Measurements from ENCODE around the gene AMT.
"Not testable (repeated sequence)": the region's sequence is repeated elsewhere in the genome, so short reads cannot be mapped to it uniquely, and the experiment has no call there.

Gene AMT

DNA sequence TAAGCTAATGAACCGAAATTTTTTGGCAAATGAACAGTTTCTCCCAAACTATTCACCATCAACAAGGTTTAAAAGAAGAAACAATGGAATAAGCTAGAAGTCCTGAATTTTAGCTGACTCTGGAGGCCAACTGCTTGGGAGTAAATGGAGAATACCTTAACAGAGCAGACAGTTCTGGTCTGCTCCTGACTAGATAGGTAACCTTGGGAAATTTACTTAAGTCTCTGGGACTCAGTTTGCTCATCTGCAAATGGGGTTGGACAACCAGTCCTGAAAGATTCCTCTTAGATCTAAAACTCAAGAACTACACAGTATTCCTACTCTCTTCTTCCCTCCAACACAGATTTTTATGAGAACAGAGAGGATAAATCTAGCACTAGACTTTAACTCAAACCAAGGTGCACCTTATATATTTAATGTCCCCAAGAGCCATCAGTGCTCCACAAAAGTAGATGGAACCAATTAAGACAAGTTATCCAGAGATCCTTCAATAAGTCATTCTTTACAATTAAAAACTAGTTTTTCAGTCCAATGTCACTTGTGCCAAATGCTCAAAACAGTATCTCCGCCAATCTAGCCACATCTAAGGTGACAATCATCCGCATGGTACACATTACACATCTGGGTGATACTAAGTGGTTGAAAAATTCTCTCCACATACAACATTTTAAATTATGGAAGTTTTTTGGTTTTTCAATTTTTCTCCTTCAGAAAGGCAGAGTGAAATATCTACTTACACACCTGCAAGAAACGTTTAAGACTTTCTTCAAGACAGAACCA is 12.0 kb downstream of the AMT start:
- peak overlapping the region; percentile 96 for H3K4me3 ChIP-seq (ENCODE audit: control insufficient read depth, low read depth, low read length)
- TF ChIP-seq, protein P1, sequence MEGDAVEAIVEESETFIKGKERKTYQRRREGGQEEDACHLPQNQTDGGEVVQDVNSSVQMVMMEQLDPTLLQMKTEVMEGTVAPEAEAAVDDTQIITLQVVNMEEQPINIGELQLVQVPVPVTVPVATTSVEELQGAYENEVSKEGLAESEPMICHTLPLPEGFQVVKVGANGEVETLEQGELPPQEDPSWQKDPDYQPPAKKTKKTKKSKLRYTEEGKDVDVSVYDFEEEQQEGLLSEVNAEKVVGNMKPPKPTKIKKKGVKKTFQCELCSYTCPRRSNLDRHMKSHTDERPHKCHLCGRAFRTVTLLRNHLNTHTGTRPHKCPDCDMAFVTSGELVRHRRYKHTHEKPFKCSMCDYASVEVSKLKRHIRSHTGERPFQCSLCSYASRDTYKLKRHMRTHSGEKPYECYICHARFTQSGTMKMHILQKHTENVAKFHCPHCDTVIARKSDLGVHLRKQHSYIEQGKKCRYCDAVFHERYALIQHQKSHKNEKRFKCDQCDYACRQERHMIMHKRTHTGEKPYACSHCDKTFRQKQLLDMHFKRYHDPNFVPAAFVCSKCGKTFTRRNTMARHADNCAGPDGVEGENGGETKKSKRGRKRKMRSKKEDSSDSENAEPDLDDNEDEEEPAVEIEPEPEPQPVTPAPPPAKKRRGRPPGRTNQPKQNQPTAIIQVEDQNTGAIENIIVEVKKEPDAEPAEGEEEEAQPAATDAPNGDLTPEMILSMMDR (conservative IDR thresholded peaks at IDR 0.05; ENCODE audit: control insufficient read depth, insufficient read depth, low read depth, low read length): no peak
- DNase-seq (ENCODE audit: low read depth): no peak

GRCh38 chr3:49406571-49407565 is 15.4 kb downstream of the AMT start:
- no peak overlapping the region for H3K4me3 ChIP-seq (ENCODE audit: control insufficient read depth, low read depth, low read length)
- DNase-seq (ENCODE audit: low read depth): no peak
- TF ChIP-seq, protein P1 (conservative IDR thresholded peaks at IDR 0.05; ENCODE audit: control insufficient read depth, insufficient read depth, low read depth, low read length): no peak

DNA sequence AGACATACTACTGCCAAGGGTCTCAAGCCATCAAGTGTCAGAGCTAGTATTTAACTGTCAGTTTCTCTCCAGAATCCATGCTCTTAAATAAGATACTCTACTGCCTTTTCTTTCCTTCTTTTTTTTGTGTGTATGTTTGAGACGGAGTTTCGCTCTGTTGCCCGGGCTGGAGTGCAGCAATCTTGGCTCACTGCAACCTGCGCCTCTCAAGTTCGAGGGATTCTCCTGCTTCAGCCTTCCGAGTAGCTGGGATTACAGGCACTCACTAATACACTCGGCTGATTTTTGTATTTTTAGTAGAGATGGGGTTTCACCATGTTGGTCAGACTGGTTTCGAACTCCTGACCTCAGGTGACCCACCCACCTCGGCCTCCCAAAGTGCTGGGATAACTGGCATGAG is 16.7 kb downstream of the AMT start:
- not testable (repeated sequence) for DNase-seq (ENCODE audit: low read depth)

DNA sequence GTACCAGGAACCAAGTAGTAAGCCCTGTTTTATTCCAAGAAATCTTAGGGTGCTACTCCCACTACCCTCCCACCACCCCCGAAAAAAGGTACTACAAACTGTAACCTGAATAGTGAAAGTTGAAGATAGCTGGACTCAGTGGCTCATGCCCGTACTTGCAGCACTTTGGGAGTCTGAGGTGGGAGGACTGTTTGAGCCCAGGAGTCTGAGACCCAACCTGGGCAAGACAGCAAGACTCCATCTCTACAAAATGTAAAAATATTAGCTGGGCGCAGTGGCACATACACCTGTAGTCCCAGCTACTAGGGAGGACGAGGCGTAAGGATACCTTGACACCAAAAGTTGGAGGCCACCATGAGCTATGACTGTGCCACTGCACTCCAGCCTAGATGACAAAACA is 18.4 kb downstream of the AMT start:
- no peak for DNase-seq (ENCODE audit: low read depth)
- no peak overlapping the region for H3K4me3 ChIP-seq (ENCODE audit: control insufficient read depth, low read depth, low read length)
- TF ChIP-seq, protein P1 (conservative IDR thresholded peaks at IDR 0.05; ENCODE audit: control insufficient read depth, insufficient read depth, low read depth, low read length): no peak

More for the DNA sequence above, 16.7 kb downstream of the AMT start:
- H3K4me3 ChIP-seq (ENCODE audit: control insufficient read depth, low read depth, low read length): not testable (repeated sequence)

- DNase-seq (ENCODE audit: low read depth): no peak
- TF ChIP-seq, protein P1 (conservative IDR thresholded peaks at IDR 0.05; ENCODE audit: control insufficient read depth, insufficient read depth, low read depth, low read length): no peak
- no peak overlapping the region for H3K4me3 ChIP-seq (ENCODE audit: control insufficient read depth, low read depth, low read length)
These were observed 20.5 kb downstream of the AMT start for GRCh38 chr3:49401766-49402165.

GRCh38 chr3:49399461-49399860 is 22.8 kb downstream of the AMT start:
- H3K4me3 ChIP-seq (ENCODE audit: control insufficient read depth, low read depth, low read length): no peak overlapping the region
- DNase-seq (ENCODE audit: low read depth): peak; percentile 38
- TF ChIP-seq, protein P1 (conservative IDR thresholded peaks at IDR 0.05; ENCODE audit: control insufficient read depth, insufficient read depth, low read depth, low read length): no peak

DNA sequence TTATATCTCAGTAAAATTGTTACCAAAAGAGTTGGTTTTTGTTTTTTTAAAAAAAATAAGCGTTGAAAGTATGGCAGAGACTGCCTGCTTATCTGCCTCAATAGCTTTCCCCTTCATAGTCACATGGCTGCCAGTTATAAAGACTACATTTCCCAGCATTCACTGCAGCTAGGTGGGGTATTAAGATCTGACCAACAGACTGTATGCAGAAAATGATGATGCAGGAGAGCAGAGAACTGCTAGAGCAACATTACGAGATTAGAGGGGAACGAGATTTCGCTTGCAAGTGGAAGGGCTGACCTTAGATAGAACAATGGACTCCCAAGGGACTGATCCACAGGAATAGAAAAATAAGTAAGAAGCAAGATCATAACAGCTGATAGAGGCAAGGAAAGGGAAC is 24.8 kb downstream of the AMT start:
- TF ChIP-seq, protein P1 (conservative IDR thresholded peaks at IDR 0.05; ENCODE audit: control insufficient read depth, insufficient read depth, low read depth, low read length): no peak
- H3K4me3 ChIP-seq (ENCODE audit: control insufficient read depth, low read depth, low read length): no peak overlapping the region

GRCh38 chr3:49391310-49391709 is 31.0 kb downstream of the AMT start:
- not testable (repeated sequence) for DNase-seq (ENCODE audit: low read depth); H3K4me3 ChIP-seq (ENCODE audit: control insufficient read depth, low read depth, low read length)

More for the DNA sequence above, 24.8 kb downstream of the AMT start:
- DNase-seq (ENCODE audit: low read depth): peak; percentile 63

Measured in fibroblast of mammary gland (primary cell).